DOHH2 (cell line): Measurements from ENCODE around the gene MAP3K20.
"Not testable (repeated sequence)": the region's sequence is repeated elsewhere in the genome, so short reads cannot be mapped to it uniquely, and the experiment has no call there.

Source experiments
- H3F3A ChIP-seq: fragments of 200-600 bp; sonication (generic), shearing (Covaris generic); 2 replicates; pipeline ENCODE4 v1.6.0; 2016; ENCODE audit warnings: antibody characterized with exemption, mild to moderate bottlenecking; ENCODE audit not compliant: control insufficient read depth, insufficient read depth
- H3K27ac ChIP-seq: fragments of 200-600 bp; sonication (generic); 2 replicates; pipeline ENCODE4 v1.5.1; 2014; ENCODE audit warnings: low read depth, mild to moderate bottlenecking, low read length, moderate library complexity
- H3K27me3 ChIP-seq: fragments of 200-600 bp; sonication (generic); 2 replicates; pipeline ENCODE4 v1.6.1; 2014; ENCODE audit warnings: mild to moderate bottlenecking, low read length, mixed read lengths; ENCODE audit not compliant: control insufficient read depth
- H3K36me3 ChIP-seq: fragments of 200-600 bp; sonication (generic); 2 replicates; pipeline ENCODE4 v1.6.1; 2014; ENCODE audit warnings: mild to moderate bottlenecking, low read length, moderate library complexity, mixed read lengths; ENCODE audit not compliant: control insufficient read depth
- H3K4me1 ChIP-seq: fragments of 200-600 bp; sonication (generic); 2 replicates; pipeline ENCODE4 v1.6.1; 2014; ENCODE audit warnings: mild to moderate bottlenecking, low read length, mixed read lengths; ENCODE audit not compliant: control insufficient read depth
- H3K4me2 ChIP-seq: fragments of 200-600 bp; sonication (generic); 2 replicates; pipeline ENCODE4 v1.6.0; 2014; ENCODE audit warnings: mild to moderate bottlenecking, low read length, moderate library complexity
- H3K4me3 ChIP-seq: fragments of 200-600 bp; sonication (generic); 2 replicates; pipeline ENCODE4 v1.5.1; 2014; ENCODE audit warnings: mild to moderate bottlenecking, low read length, mixed read lengths
- H3K79me2 ChIP-seq: fragments of 200-600 bp; sonication (generic); 2 replicates; pipeline ENCODE4 v1.6.1; 2014; ENCODE audit warnings: mild to moderate bottlenecking, low read length, mixed read lengths; ENCODE audit not compliant: control insufficient read depth
- H3K9me2 ChIP-seq: fragments of 200-600 bp; sonication (generic); replicated peaks from 2 replicates; pipeline ENCODE4 v1.6.1; 2014; ENCODE audit warnings: mild to moderate bottlenecking, low read length, mixed read lengths; ENCODE audit not compliant: control insufficient read depth
- H3K9me3 ChIP-seq: fragments of 200-600 bp; sonication (generic); 2 replicates; pipeline ENCODE4 v1.6.1; 2014; ENCODE audit warnings: antibody characterized with exemption, low read length, mixed read lengths; ENCODE audit not compliant: control insufficient read depth, insufficient read depth
- H4K20me1 ChIP-seq: fragments of 200-600 bp; sonication (generic); 2 replicates; pipeline ENCODE4 v1.6.0; 2014; ENCODE audit warnings: low read depth, mild to moderate bottlenecking, antibody characterized with exemption, low read length, moderate library complexity; ENCODE audit not compliant: control insufficient read depth, insufficient read depth
- EZH2phosphoT487 ChIP-seq: fragments of 200-600 bp; sonication (generic); IDR thresholded peaks from 2 replicates; pipeline ENCODE4 v1.6.1; 2017; ENCODE audit warnings: borderline replicate concordance, mild to moderate bottlenecking, antibody characterized with exemption, low read length, moderate library complexity, mixed read lengths
- TF ChIP-seq, protein P1 (sequence below): fragments of 200-600 bp; sonication (generic); IDR thresholded peaks from one replicate; pipeline ENCODE4 v1.5.1; 2014; ENCODE audit warnings: antibody characterized with exemption, mild to moderate bottlenecking, low read depth, low read length; ENCODE audit not compliant: poor library complexity, severe bottlenecking

MAP3K20 gene

DNA sequence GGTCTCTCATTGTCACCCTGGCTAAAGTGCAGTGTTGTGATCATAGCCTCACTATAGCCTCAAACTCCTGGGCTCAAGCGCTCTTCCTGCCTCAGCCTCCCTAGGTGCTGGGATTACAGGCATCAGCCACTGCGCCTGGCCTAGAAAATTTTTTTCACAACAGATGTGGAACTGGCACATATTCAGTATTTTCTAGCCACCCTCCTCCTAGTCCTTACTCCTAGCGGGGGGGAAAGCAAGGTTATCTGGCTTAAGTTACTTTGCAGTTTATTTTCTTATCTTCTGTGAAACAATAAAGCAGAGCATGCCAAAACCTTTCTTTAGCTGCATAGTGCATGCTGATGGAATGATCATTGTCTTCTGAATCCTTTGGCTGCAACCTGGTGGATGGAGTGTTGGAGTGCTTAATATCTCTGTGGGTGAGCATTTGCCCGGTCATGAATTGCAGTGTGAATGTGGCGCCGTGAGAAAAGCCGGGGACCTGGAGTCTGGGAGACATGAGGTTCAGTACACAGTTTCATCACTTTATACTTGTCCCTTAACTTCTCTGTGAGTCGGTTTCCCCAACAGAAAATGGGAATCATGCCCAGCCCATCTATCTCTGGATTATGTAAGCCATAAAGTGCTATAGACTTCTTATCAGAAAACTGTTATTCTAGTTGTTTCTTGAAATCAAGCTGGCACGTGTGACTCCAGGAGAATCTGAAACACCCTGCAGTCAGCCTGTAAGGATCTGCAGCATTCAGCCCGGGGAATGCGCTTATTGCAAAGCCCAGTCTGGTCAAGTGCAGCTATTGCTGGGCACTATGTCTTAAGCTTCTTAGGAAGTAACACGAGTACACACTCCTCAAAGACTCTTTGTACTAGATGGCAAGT is 38.2 kb upstream of the MAP3K20 start:
- H3K27me3 ChIP-seq = no peaks in the 10 kb centered on the region
- H3K27ac ChIP-seq = no peak overlapping the region
- H3K4me1 ChIP-seq = peaks cover 44% of the 10 kb centered on the region
- TF ChIP-seq EZH2phosphoT487 = no peak
- TF ChIP-seq, protein P1, sequence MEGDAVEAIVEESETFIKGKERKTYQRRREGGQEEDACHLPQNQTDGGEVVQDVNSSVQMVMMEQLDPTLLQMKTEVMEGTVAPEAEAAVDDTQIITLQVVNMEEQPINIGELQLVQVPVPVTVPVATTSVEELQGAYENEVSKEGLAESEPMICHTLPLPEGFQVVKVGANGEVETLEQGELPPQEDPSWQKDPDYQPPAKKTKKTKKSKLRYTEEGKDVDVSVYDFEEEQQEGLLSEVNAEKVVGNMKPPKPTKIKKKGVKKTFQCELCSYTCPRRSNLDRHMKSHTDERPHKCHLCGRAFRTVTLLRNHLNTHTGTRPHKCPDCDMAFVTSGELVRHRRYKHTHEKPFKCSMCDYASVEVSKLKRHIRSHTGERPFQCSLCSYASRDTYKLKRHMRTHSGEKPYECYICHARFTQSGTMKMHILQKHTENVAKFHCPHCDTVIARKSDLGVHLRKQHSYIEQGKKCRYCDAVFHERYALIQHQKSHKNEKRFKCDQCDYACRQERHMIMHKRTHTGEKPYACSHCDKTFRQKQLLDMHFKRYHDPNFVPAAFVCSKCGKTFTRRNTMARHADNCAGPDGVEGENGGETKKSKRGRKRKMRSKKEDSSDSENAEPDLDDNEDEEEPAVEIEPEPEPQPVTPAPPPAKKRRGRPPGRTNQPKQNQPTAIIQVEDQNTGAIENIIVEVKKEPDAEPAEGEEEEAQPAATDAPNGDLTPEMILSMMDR = no peak
- no peaks in the 10 kb centered on the region for H3K79me2 ChIP-seq
- H3K4me2 ChIP-seq = no peak overlapping the region
- no peaks in the 10 kb centered on the region for H4K20me1 ChIP-seq
- no peaks in the 10 kb centered on the region for H3K9me2 ChIP-seq
- no peaks in the 10 kb centered on the region for H3K9me3 ChIP-seq
- H3F3A ChIP-seq = peaks cover 4% of the 10 kb centered on the region; the same call in 1 of the 2 replicates
- H3K36me3 ChIP-seq = no peaks in the 10 kb centered on the region
- H3K4me3 ChIP-seq = no peak overlapping the region

DNA sequence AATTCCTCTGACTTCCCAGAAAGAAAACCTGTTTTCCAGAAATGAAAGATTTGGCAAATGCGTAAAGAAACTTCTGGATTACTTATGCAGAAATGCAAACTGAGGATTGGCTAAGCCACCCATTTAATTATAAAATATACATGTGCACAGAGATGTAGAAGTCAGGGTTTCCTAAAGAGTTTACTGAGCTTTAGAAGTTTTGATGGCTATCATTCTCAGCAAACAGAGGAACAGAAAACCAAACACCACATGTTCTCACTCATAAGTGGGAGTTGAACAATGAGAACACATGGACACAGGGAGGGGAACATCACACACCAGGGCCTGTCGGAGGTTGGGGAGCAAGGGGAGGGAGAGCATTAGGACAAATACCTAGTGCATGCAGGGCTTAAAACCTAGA is 37.4 kb upstream of the MAP3K20 start:
- H3F3A ChIP-seq, H3K4me2 ChIP-seq, H3K27me3 ChIP-seq, H4K20me1 ChIP-seq, H3K36me3 ChIP-seq, H3K27ac ChIP-seq, H3K9me3 ChIP-seq, H3K4me3 ChIP-seq, H3K9me2 ChIP-seq, H3K79me2 ChIP-seq: not testable (repeated sequence)
- peaks cover 37% of the 10 kb centered on the region for H3K4me1 ChIP-seq

DNA sequence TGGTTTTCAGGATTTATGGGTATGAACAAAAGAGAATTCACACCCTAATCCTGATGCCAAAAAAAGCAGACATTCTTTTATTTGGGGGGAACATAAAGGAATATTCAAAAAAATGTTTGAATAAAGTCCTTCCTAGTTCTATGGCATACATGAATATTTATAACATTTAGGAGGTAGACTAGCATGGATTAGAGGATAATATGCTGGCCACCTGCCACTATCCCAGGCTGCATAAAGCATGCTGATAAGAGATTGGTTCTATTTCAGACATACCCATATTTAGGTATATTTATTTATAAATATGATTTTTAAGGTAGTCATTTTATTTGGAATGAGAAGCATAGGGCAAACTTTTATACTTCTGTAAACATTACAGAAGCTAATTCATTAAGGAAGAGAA is 34.9 kb upstream of the MAP3K20 start:
- Histone ChIP-seq H3K4me3 (no peak overlapping the region), H3F3A (no peaks in the 10 kb centered on the region)

DNA sequence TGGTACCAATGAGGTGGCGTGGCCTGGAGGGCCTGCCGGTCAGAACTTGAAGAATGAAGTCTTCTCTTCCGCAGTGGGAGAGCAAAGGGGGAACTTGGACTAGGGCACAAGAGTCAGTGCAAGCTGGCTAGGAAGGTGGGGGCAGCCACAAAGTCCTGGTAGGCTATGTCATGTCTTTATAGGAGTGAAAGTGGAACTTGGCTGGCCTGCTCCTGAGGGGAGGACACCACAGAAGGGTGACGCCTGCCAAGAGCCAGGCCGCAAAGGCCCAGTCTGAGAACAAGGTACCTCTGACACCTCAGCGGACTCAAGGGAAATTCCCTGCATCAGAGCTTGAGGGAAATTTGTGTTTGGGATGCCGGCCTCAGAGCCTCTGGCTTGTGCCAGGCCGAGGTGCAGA is 32.2 kb upstream of the MAP3K20 start:
- Histone ChIP-seq H3K36me3 (no peaks in the 10 kb centered on the region), H3K9me3 (no peaks in the 10 kb centered on the region), H3K4me1 (no peaks in the 10 kb centered on the region), H3F3A (no peaks in the 10 kb centered on the region), H3K27me3 (no peaks in the 10 kb centered on the region), H3K4me3 (no peak overlapping the region), H3K4me2 (no peak overlapping the region), H3K9me2 (no peaks in the 10 kb centered on the region), H3K79me2 (no peaks in the 10 kb centered on the region), H3K27ac (no peak overlapping the region), H4K20me1 (no peaks in the 10 kb centered on the region)
- TF ChIP-seq, protein P1 = no peak
- TF ChIP-seq EZH2phosphoT487 = no peak

More for the DNA sequence above, 34.9 kb upstream of the MAP3K20 start:
- H3K36me3 ChIP-seq = no peaks in the 10 kb centered on the region
- H3K4me1 ChIP-seq = peaks cover 22% of the 10 kb centered on the region
- H4K20me1 ChIP-seq = no peaks in the 10 kb centered on the region
- no peaks in the 10 kb centered on the region for H3K27me3 ChIP-seq
- H3K4me2 ChIP-seq = no peak overlapping the region
- no peak overlapping the region for H3K27ac ChIP-seq
- no peaks in the 10 kb centered on the region for H3K9me3 ChIP-seq
- H3K79me2 ChIP-seq = no peaks in the 10 kb centered on the region
- TF ChIP-seq EZH2phosphoT487 = no peak
- TF ChIP-seq, protein P1 = no peak
- H3K9me2 ChIP-seq = no peaks in the 10 kb centered on the region
